Esophagus squamous epithelium (tissue), 5 donors: ENCODE data around the gene SPON1. TPM values are rescaled to one million over a fixed set of nuclear protein-coding genes. Genes with fewer than 3 reads are reported as not detected.
A peak's percentile ranks its signal among the peaks of the same experiment; 100 is the strongest.

Experiments used
- DNase-seq: peaks from one replicate; lab custom pipeline; 2025; lab: John Stamatoyannopoulos, UW
- H3K27ac ChIP-seq, 4 donors: fragments of 200-600 bp; sonication (generic); one replicate each; pipeline ENCODE4 v1.5.1; 2016 to 2019; ENCODE audit warnings: mild to moderate bottlenecking in 1 of 4
- H3K27me3 ChIP-seq, 4 donors: fragments of 200-600 bp; sonication (generic); 1 replicate in 3 of 4; 2 replicates in 1 of 4; pipeline versions ENCODE4 v1.5.1 to v1.6.0; 2017 to 2021; ENCODE audit warnings: antibody characterized with exemption in 1 of 4
- H3K36me3 ChIP-seq, 3 donors: fragments of 200-600 bp; sonication (generic); one replicate each; pipeline ENCODE4 v1.5.1; 2016 to 2019
- H3K4me1 ChIP-seq, 3 donors: fragments of 200-600 bp; sonication (generic); one replicate each; pipeline ENCODE4 v1.5.1; 2017 to 2019
- H3K4me3 ChIP-seq, 4 donors: fragments of 200-600 bp; sonication (generic); 1 replicate in 3 of 4; 2 replicates in 1 of 4; pipeline ENCODE4 v1.5.1; 2016 to 2019; ENCODE audit warnings: mild to moderate bottlenecking in 2 of 4, moderate library complexity in 1 of 4
- H3K9me3 ChIP-seq, 3 donors: fragments of 200-600 bp; sonication (generic); one replicate each; pipeline ENCODE4 v1.5.1; 2016 to 2019
- CTCF ChIP-seq, 6 experiments: fragments of 450-650 bp in 4 of 6; fragments of 200-600 bp in 2 of 6; sonication (generic) in 2 of 6; IDR thresholded peaks; one replicate each; pipeline ENCODE4 v1.5.1; 2016 to 2019; ENCODE audit warnings: antibody characterized with exemption in 6 of 6, mild to moderate bottlenecking in 4 of 6, moderate library complexity in 4 of 6
- POLR2A ChIP-seq, 4 donors: fragments of 450-650 bp; IDR thresholded peaks; one replicate each; pipeline ENCODE4 v1.6.1; 2017; ENCODE audit warnings: antibody characterized with exemption in 4 of 4, mild to moderate bottlenecking in 4 of 4, moderate library complexity in 3 of 4
- WGBS, 2 donors: methylation state at CpG; one replicate each; pipeline ENCODE4 v1.1.5; 2018; 5-methylcytosine and 5-hydroxymethylcytosine counted together
- intact Hi-C: fragments of 100-400 bp; cut with DNase I; formaldehyde crosslinking; loops from one replicate; pipeline ENCODE4 v1.15.0; 2022
- total RNA-seq, 4 donors: library from RNA; depleted of rRNA; stranded (reverse); fragments of >200 nt; gene quantifications; one replicate each; pipeline ENCODE4 v1.1.0, GENCODE V29; 2016
- donor health status: DM: yes; HTN: yes; CAD: no.

Gene SPON1
- total RNA-seq, 4 donors from 2014 or later = 1.6 to 44.4 (median 6.5) TPM

GRCh38 chr11:14261066-14261465, 298.5 kb downstream of the SPON1 start:
- H3K27ac ChIP-seq = peak overlapping the region in 3 of 4 donors; percentile 18 to 43 (median 18)
- 44 to 71% methylated on average over 4 of the region's 4 CpGs for WGBS, 2 donors
- H3K4me3 ChIP-seq = no peak overlapping the region
- intact Hi-C loops = no loop called here
- H3K36me3 ChIP-seq = peaks cover 0 to 12% (median 0%) of the 10 kb centered on the region in 3 donors
- H3K9me3 ChIP-seq = no peaks in the 10 kb centered on the region
- H3K4me1 ChIP-seq = peaks cover 0 to 13% (median 0%) of the 10 kb centered on the region in 3 donors
- H3K27me3 ChIP-seq = peaks cover 0 to 16% (median 0%) of the 10 kb centered on the region in 4 donors
- no peak for DNase-seq
- no peak for TF ChIP-seq CTCF (IDR thresholded peaks at IDR 0.05)
- TF ChIP-seq POLR2A (IDR thresholded peaks at IDR 0.05) = no peak

- intact Hi-C loops = no loop called here
- peak overlapping the region in 1 of 4 donors; percentile 5 for H3K27ac ChIP-seq
- no peak for TF ChIP-seq CTCF (IDR thresholded peaks at IDR 0.05)
- TF ChIP-seq POLR2A (IDR thresholded peaks at IDR 0.05) = no peak
- no peak for DNase-seq
- H3K4me1 ChIP-seq = peaks cover 0 to 13% (median 0%) of the 10 kb centered on the region in 3 donors
- H3K4me3 ChIP-seq = no peak overlapping the region
- WGBS, 2 donors = 84 to 91% methylated on average over 7 to 8 of the region's 8 CpGs
- peaks cover 0 to 19% (median 0%) of the 10 kb centered on the region in 3 donors for H3K36me3 ChIP-seq
- no peaks in the 10 kb centered on the region for H3K9me3 ChIP-seq
- peaks cover 0 to 16% (median 0%) of the 10 kb centered on the region in 4 donors for H3K27me3 ChIP-seq
Measured at GRCh38 chr11:14262271-14262846, 299.8 kb downstream of the SPON1 start.

- intact Hi-C loops = no loop called here
- H3K27me3 ChIP-seq = peaks cover 0 to 5% (median 0%) of the 10 kb centered on the region in 4 donors
- no peaks in the 10 kb centered on the region for H3K9me3 ChIP-seq
- H3K36me3 ChIP-seq = peaks cover 0 to 19% (median 0%) of the 10 kb centered on the region in 3 donors
- peaks cover 0 to 13% (median 0%) of the 10 kb centered on the region in 3 donors for H3K4me1 ChIP-seq
- 89 to 100% methylated on average over 2 of the region's 2 CpGs for WGBS, 2 donors
- H3K27ac ChIP-seq = no peak overlapping the region
- no peak overlapping the region for H3K4me3 ChIP-seq
- TF ChIP-seq CTCF (IDR thresholded peaks at IDR 0.05) = no peak
- no peak for TF ChIP-seq POLR2A (IDR thresholded peaks at IDR 0.05)
- no peak for DNase-seq
Measured at GRCh38 chr11:14264966-14265365, 302.4 kb downstream of the SPON1 start.

GRCh38 chr11:14266622-14267021, 304.1 kb downstream of the SPON1 start:
- DNase-seq = no peak
- no peak for TF ChIP-seq CTCF (IDR thresholded peaks at IDR 0.05)
- TF ChIP-seq POLR2A (IDR thresholded peaks at IDR 0.05) = no peak
- Histone ChIP-seq H3K9me3 (no peaks in the 10 kb centered on the region), H3K27ac (no peak overlapping the region), H3K4me3 (no peak overlapping the region), H3K4me1 (no peaks in the 10 kb centered on the region), H3K27me3 (no peaks in the 10 kb centered on the region), H3K36me3 (peaks cover 0 to 19% (median 0%) of the 10 kb centered on the region in 3 donors)
- 74 to 82% methylated on average over 1 of the region's 1 CpG for WGBS, 2 donors
- intact Hi-C loops = no loop called here

GRCh38 chr11:14267861-14268635, 305.5 kb downstream of the SPON1 start:
- TF ChIP-seq POLR2A (IDR thresholded peaks at IDR 0.05) (no peak), CTCF (IDR thresholded peaks at IDR 0.05) (no peak)
- DNase-seq = no peak

More at GRCh38 chr11:14267861-14268635, 305.5 kb downstream of the SPON1 start:
- H3K4me1 ChIP-seq = no peaks in the 10 kb centered on the region
- H3K4me3 ChIP-seq = no peak overlapping the region
- no peaks in the 10 kb centered on the region for H3K27me3 ChIP-seq
- intact Hi-C loops = no loop called here
- no peaks in the 10 kb centered on the region for H3K9me3 ChIP-seq
- H3K27ac ChIP-seq = no peak overlapping the region
- 76 to 84% methylated on average over 6 of the region's 6 CpGs for WGBS, 2 donors
- H3K36me3 ChIP-seq = peaks cover 0 to 19% (median 0%) of the 10 kb centered on the region in 3 donors
